Natural killer cell treated with Interleukin-12 subunit alpha and Interleukin-12 subunit beta and Interleukin-15 and Interleukin-18, amount 100 ng/mL, for 72 hours (primary cell): Measurements from ENCODE around the gene ARHGAP28. TPM values are rescaled to one million over a fixed set of nuclear protein-coding genes. Genes with fewer than 3 reads are reported as not detected.
A peak's percentile ranks its signal among the peaks of the same experiment; 100 is the strongest.

Experiments
- ATAC-seq, 2 donors: fragments of 150-1000 bp; cut with Tn5 transposase in 1 of 2; sonication (Bioruptor Pico), chemical (Tn5 transposase) in 1 of 2; 2 replicates each; pipeline ENCODE4 v1.10.0; 2021
- DNase-seq: peaks from one replicate; pipeline ENCODE4 v3.0.0; 2022; ENCODE audit warnings: low spot score
- H3K27ac Mint-ChIP-seq, 2 donors: 1 replicate in 1 of 2; 2 replicates in 1 of 2; pipeline ENCODE4 v1.8.0; 2022; ENCODE audit warnings: mixed read lengths in 2 of 2, mild to moderate bottlenecking in 1 of 2, moderate library complexity in 1 of 2
- H3K27me3 Mint-ChIP-seq, 2 donors: 1 replicate in 1 of 2; 2 replicates in 1 of 2; pipeline ENCODE4 v1.8.0; 2022; ENCODE audit warnings: mixed read lengths in 2 of 2
- H3K36me3 Mint-ChIP-seq: one replicate; pipeline ENCODE4 v1.8.0; 2022; ENCODE audit warnings: mixed read lengths
- H3K4me1 Mint-ChIP-seq, 2 donors: 1 replicate in 1 of 2; 2 replicates in 1 of 2; pipeline ENCODE4 v1.8.0; 2022; ENCODE audit warnings: low read depth in 2 of 2, mixed read lengths in 2 of 2, mild to moderate bottlenecking in 1 of 2
- H3K4me3 Mint-ChIP-seq: one replicate; pipeline ENCODE4 v1.8.0; 2022; ENCODE audit warnings: mixed read lengths
- H3K9me3 Mint-ChIP-seq: 2 replicates; pipeline ENCODE4 v1.8.0; 2022; ENCODE audit warnings: mixed read lengths
- total RNA-seq, 2 donors: library from RNA; stranded (reverse); gene quantifications; one replicate each; pipeline ENCODE4 v1.2.3, GENCODE V29; 2022

ARHGAP28 gene
- total RNA-seq, 2 donors from 2014 or later = not detected

GRCh38 chr18:6860804-6861448 lies 131.4 kb downstream of the ARHGAP28 start:
- H3K9me3 Mint-ChIP-seq = peaks cover 3% of the 10 kb centered on the region
- no peak for ATAC-seq
- no peak for DNase-seq
- no peak overlapping the region for H3K4me3 Mint-ChIP-seq
- no peaks in the 10 kb centered on the region for H3K36me3 Mint-ChIP-seq
- H3K27ac Mint-ChIP-seq = no peak overlapping the region
- H3K4me1 Mint-ChIP-seq = no peaks in the 10 kb centered on the region
- H3K27me3 Mint-ChIP-seq = no peaks in the 10 kb centered on the region

- Mint-ChIP-seq H3K9me3 (peaks cover 6% of the 10 kb centered on the region), H3K27me3 (no peaks in the 10 kb centered on the region), H3K4me3 (no peak overlapping the region), H3K27ac (no peak overlapping the region), H3K36me3 (no peaks in the 10 kb centered on the region), H3K4me1 (no peaks in the 10 kb centered on the region)
- ATAC-seq (no peak), DNase-seq (no peak)
Measured at GRCh38 chr18:6865251-6865650, 135.7 kb downstream of the ARHGAP28 start.

- Mint-ChIP-seq H3K4me3 (no peak overlapping the region), H3K27me3 (no peaks in the 10 kb centered on the region), H3K9me3 (peaks cover 3% of the 10 kb centered on the region), H3K36me3 (no peaks in the 10 kb centered on the region), H3K4me1 (no peaks in the 10 kb centered on the region), H3K27ac (no peak overlapping the region)
- no peak for ATAC-seq
- no peak for DNase-seq
Measured at GRCh38 chr18:6866552-6867085, 137.1 kb downstream of the ARHGAP28 start.

GRCh38 chr18:6868033-6868432 lies 138.5 kb downstream of the ARHGAP28 start:
- Mint-ChIP-seq H3K9me3 (peaks cover 3% of the 10 kb centered on the region), H3K4me1 (no peaks in the 10 kb centered on the region), H3K4me3 (no peak overlapping the region), H3K36me3 (no peaks in the 10 kb centered on the region), H3K27ac (no peak overlapping the region), H3K27me3 (peaks cover 0 to under 1% of the 10 kb centered on the region in 2 donors)
- no peak for ATAC-seq
- DNase-seq = no peak

GRCh38 chr18:6871566-6871965 lies 142.1 kb downstream of the ARHGAP28 start:
- peaks cover 0 to 2% of the 10 kb centered on the region in 2 donors for H3K27me3 Mint-ChIP-seq
- H3K9me3 Mint-ChIP-seq = no peaks in the 10 kb centered on the region
- no peaks in the 10 kb centered on the region for H3K4me1 Mint-ChIP-seq
- no peak overlapping the region for H3K27ac Mint-ChIP-seq
- H3K4me3 Mint-ChIP-seq = no peak overlapping the region
- H3K36me3 Mint-ChIP-seq = no peaks in the 10 kb centered on the region
- DNase-seq (no peak), ATAC-seq (no peak)

GRCh38 chr18:6873040-6873751 lies 143.7 kb downstream of the ARHGAP28 start:
- ATAC-seq = no peak
- Mint-ChIP-seq H3K27ac (no peak overlapping the region), H3K4me1 (no peaks in the 10 kb centered on the region), H3K4me3 (no peak overlapping the region), H3K9me3 (peaks cover 3% of the 10 kb centered on the region), H3K27me3 (peaks cover 0 to 2% of the 10 kb centered on the region in 2 donors), H3K36me3 (no peaks in the 10 kb centered on the region)
- DNase-seq = no peak

- peaks cover 0 to 2% of the 10 kb centered on the region in 2 donors for H3K27me3 Mint-ChIP-seq
- H3K27ac Mint-ChIP-seq = no peak overlapping the region
- ATAC-seq = no peak
- no peaks in the 10 kb centered on the region for H3K36me3 Mint-ChIP-seq
- no peak overlapping the region for H3K4me3 Mint-ChIP-seq
- no peak for DNase-seq
- H3K4me1 Mint-ChIP-seq = no peaks in the 10 kb centered on the region
- H3K9me3 Mint-ChIP-seq = peaks cover 3% of the 10 kb centered on the region
Measured at GRCh38 chr18:6874315-6874714, 144.8 kb downstream of the ARHGAP28 start.

- no peak overlapping the region for H3K27ac Mint-ChIP-seq
- H3K27me3 Mint-ChIP-seq = peaks cover 0 to 2% of the 10 kb centered on the region in 2 donors
- no peaks in the 10 kb centered on the region for H3K4me1 Mint-ChIP-seq
- H3K4me3 Mint-ChIP-seq = no peak overlapping the region
- no peak for ATAC-seq
- DNase-seq = no peak
- H3K36me3 Mint-ChIP-seq = no peaks in the 10 kb centered on the region
- H3K9me3 Mint-ChIP-seq = peaks cover 3% of the 10 kb centered on the region
Measured at GRCh38 chr18:6875749-6876148, 146.2 kb downstream of the ARHGAP28 start.

GRCh38 chr18:6876641-6877041 lies 147.1 kb downstream of the ARHGAP28 start:
- ATAC-seq (no peak), DNase-seq (no peak)
- peaks cover 0 to 2% of the 10 kb centered on the region in 2 donors for H3K27me3 Mint-ChIP-seq
- H3K4me1 Mint-ChIP-seq = no peaks in the 10 kb centered on the region
- no peak overlapping the region for H3K4me3 Mint-ChIP-seq
- peaks cover 3% of the 10 kb centered on the region for H3K9me3 Mint-ChIP-seq
- no peaks in the 10 kb centered on the region for H3K36me3 Mint-ChIP-seq
- H3K27ac Mint-ChIP-seq = no peak overlapping the region

- H3K4me3 Mint-ChIP-seq = no peak overlapping the region
- no peaks in the 10 kb centered on the region for H3K36me3 Mint-ChIP-seq
- DNase-seq = no peak
- peak in 1 of 2 donors; percentile 36 for ATAC-seq
- peaks cover 3% of the 10 kb centered on the region for H3K9me3 Mint-ChIP-seq
- no peaks in the 10 kb centered on the region for H3K4me1 Mint-ChIP-seq
- H3K27ac Mint-ChIP-seq = no peak overlapping the region
- H3K27me3 Mint-ChIP-seq = peaks cover 0 to 2% of the 10 kb centered on the region in 2 donors
Measured at GRCh38 chr18:6877288-6877687, 147.8 kb downstream of the ARHGAP28 start.

GRCh38 chr18:6878556-6879297 lies 149.2 kb downstream of the ARHGAP28 start:
- ATAC-seq = no peak

GRCh38 chr18:6879508-6880195 lies 150.1 kb downstream of the ARHGAP28 start:
- Mint-ChIP-seq H3K4me1 (no peaks in the 10 kb centered on the region), H3K36me3 (no peaks in the 10 kb centered on the region), H3K27me3 (no peaks in the 10 kb centered on the region), H3K9me3 (peaks cover 3% of the 10 kb centered on the region), H3K27ac (no peak overlapping the region), H3K4me3 (no peak overlapping the region)
- DNase-seq (no peak), ATAC-seq (no peak)

More at GRCh38 chr18:6878556-6879297, 149.2 kb downstream of the ARHGAP28 start:
- DNase-seq = no peak
- H3K36me3 Mint-ChIP-seq = no peaks in the 10 kb centered on the region
- H3K4me3 Mint-ChIP-seq = no peak overlapping the region
- H3K27me3 Mint-ChIP-seq = no peaks in the 10 kb centered on the region
- no peak overlapping the region for H3K27ac Mint-ChIP-seq
- no peaks in the 10 kb centered on the region for H3K4me1 Mint-ChIP-seq
- peaks cover 3% of the 10 kb centered on the region for H3K9me3 Mint-ChIP-seq

GRCh38 chr18:6881034-6881820 lies 151.7 kb downstream of the ARHGAP28 start:
- no peaks in the 10 kb centered on the region for H3K36me3 Mint-ChIP-seq
- H3K27ac Mint-ChIP-seq = no peak overlapping the region
- ATAC-seq (no peak), DNase-seq (no peak)
- H3K9me3 Mint-ChIP-seq = peaks cover 3% of the 10 kb centered on the region
- no peak overlapping the region for H3K4me3 Mint-ChIP-seq
- H3K4me1 Mint-ChIP-seq = no peaks in the 10 kb centered on the region
- no peaks in the 10 kb centered on the region for H3K27me3 Mint-ChIP-seq
